Neural progenitor cell (in vitro differentiated cells): ENCODE results near the gene DNAI2. TPM values are rescaled to one million over a fixed set of nuclear protein-coding genes. Genes with fewer than 3 reads are reported as not detected.
A peak's percentile ranks its signal among the peaks of the same experiment; 100 is the strongest.

Experiments
- DNase-seq: peaks from one replicate; pipeline ENCODE4 v3.0.0-alpha.2; 2016; ENCODE audit warnings: low spot score
- H2AFZ ChIP-seq: fragments of 200-600 bp; sonication (generic); replicated peaks from 2 replicates; pipeline ENCODE4 v1.6.1; 2016; ENCODE audit warnings: antibody characterized with exemption
- H3F3A ChIP-seq: fragments of 200-600 bp; sonication (generic); 2 replicates; pipeline ENCODE4 v1.6.1; 2016; ENCODE audit warnings: antibody characterized with exemption, low read depth
- H3K27ac ChIP-seq: fragments of 200-600 bp; sonication (generic); 2 replicates; pipeline ENCODE4 v1.5.1; 2016; ENCODE audit warnings: mild to moderate bottlenecking
- H3K27me3 ChIP-seq: fragments of 200-600 bp; sonication (generic); 2 replicates; pipeline ENCODE4 v1.6.1; 2016; ENCODE audit warnings: mild to moderate bottlenecking, moderate library complexity
- H3K36me3 ChIP-seq: fragments of 200-600 bp; sonication (generic); 2 replicates; pipeline ENCODE4 v1.5.1; 2016
- H3K4me1 ChIP-seq: fragments of 200-600 bp; sonication (generic); 2 replicates; pipeline ENCODE4 v1.6.1; 2016; ENCODE audit warnings: mixed run types
- H3K4me2 ChIP-seq: fragments of 200-600 bp; sonication (generic); 2 replicates; pipeline ENCODE4 v1.6.1; 2016
- H3K4me3 ChIP-seq: fragments of 200-600 bp; sonication (generic); 2 replicates; pipeline ENCODE4 v1.5.1; 2016
- H3K79me2 ChIP-seq: fragments of 200-600 bp; sonication (generic); 2 replicates; pipeline ENCODE4 v1.6.1; 2016; ENCODE audit warnings: low read depth
- H3K9ac ChIP-seq: fragments of 200-600 bp; sonication (generic); 2 replicates; pipeline ENCODE4 v1.6.1; 2016
- H3K9me3 ChIP-seq: fragments of 200-600 bp; sonication (generic); 2 replicates; pipeline ENCODE4 v1.5.1; 2016; ENCODE audit warnings: low read depth
- H4K20me1 ChIP-seq: fragments of 200-600 bp; sonication (generic); 2 replicates; pipeline ENCODE4 v1.6.1; 2016; ENCODE audit warnings: low read depth
- H3K27ac Mint-ChIP-seq: 3 replicates; pipeline ENCODE4 v1.8.0; 2021; ENCODE audit warnings: mixed read lengths
- H3K27me3 Mint-ChIP-seq: 2 replicates; pipeline ENCODE4 v1.8.0; 2022; ENCODE audit warnings: low read depth, mild to moderate bottlenecking, inconsistent platforms, moderate library complexity, mixed read lengths; ENCODE audit not compliant: insufficient read depth
- H3K36me3 Mint-ChIP-seq: 3 replicates; pipeline ENCODE4 v1.8.0; 2021; ENCODE audit warnings: mixed read lengths
- H3K4me1 Mint-ChIP-seq: 3 replicates; pipeline ENCODE4 v1.8.0; 2021; ENCODE audit warnings: mixed read lengths
- H3K4me3 Mint-ChIP-seq: 3 replicates; pipeline ENCODE4 v1.8.0; 2021; ENCODE audit warnings: mild to moderate bottlenecking, moderate library complexity, mixed read lengths
- H3K9me3 Mint-ChIP-seq: 3 replicates; pipeline ENCODE4 v1.8.0; 2020; ENCODE audit warnings: mixed read lengths
- CTCF ChIP-seq: fragments of 200-600 bp; sonication (generic); IDR thresholded peaks from 2 replicates; pipeline ENCODE4 v1.5.1; 2017; ENCODE audit warnings: antibody characterized with exemption, mild to moderate bottlenecking
- EZH2 ChIP-seq: fragments of 200-600 bp; sonication (generic); IDR thresholded peaks from 2 replicates; pipeline ENCODE4 v1.6.1; 2017; ENCODE audit warnings: antibody characterized with exemption, mild to moderate bottlenecking, moderate library complexity
- EZH2phosphoT487 ChIP-seq: fragments of 200-600 bp; sonication (generic); IDR thresholded peaks from 2 replicates; pipeline ENCODE4 v1.6.1; 2017; ENCODE audit warnings: antibody characterized with exemption
- total RNA-seq: library from RNA; depleted of rRNA; stranded (reverse); fragments of >200 nt; gene quantifications from 2 replicates; pipeline ENCODE4 v1.2.3, GENCODE V29; 2015; ENCODE audit warnings: low replicate concordance

The DNAI2 gene
- total RNA-seq, 1 donor from 2014 or later, result not detected

- peaks cover 26% of the 10 kb centered on the region for H3K4me1 Mint-ChIP-seq
- H3F3A ChIP-seq, result peaks cover 12% of the 10 kb centered on the region
- no peaks in the 10 kb centered on the region for H3K79me2 ChIP-seq
These were observed 22.5 kb downstream of the DNAI2 start for GRCh38 chr17:74296548-74296936.

GRCh38 chr17:74297941-74298340, 23.9 kb downstream of the DNAI2 start:
- no peaks in the 10 kb centered on the region for H3K4me1 ChIP-seq
- H3K27ac Mint-ChIP-seq, result peak overlapping the region; percentile 4
- H3K27me3 ChIP-seq, result no peaks in the 10 kb centered on the region
- H3K79me2 ChIP-seq, result no peaks in the 10 kb centered on the region
- H3K9me3 ChIP-seq, result no peaks in the 10 kb centered on the region
- peaks cover 12% of the 10 kb centered on the region for H3F3A ChIP-seq
- peaks cover 26% of the 10 kb centered on the region for H3K4me1 Mint-ChIP-seq
- TF ChIP-seq EZH2phosphoT487 (no peak), EZH2 (no peak), CTCF (no peak)
- H3K4me3 ChIP-seq, result no peak overlapping the region
- no peaks in the 10 kb centered on the region for H3K36me3 Mint-ChIP-seq
- no peak overlapping the region for H3K4me2 ChIP-seq
- no peak overlapping the region for H3K9ac ChIP-seq
- H3K27me3 Mint-ChIP-seq, result peaks cover 21% of the 10 kb centered on the region
- no peak overlapping the region for H3K27ac ChIP-seq
- DNase-seq, result no peak
- no peaks in the 10 kb centered on the region for H4K20me1 ChIP-seq
- no peak overlapping the region for H2AFZ ChIP-seq
- no peak overlapping the region for H3K4me3 Mint-ChIP-seq
- no peaks in the 10 kb centered on the region for H3K36me3 ChIP-seq
- peaks cover 10% of the 10 kb centered on the region for H3K9me3 Mint-ChIP-seq

More at GRCh38 chr17:74296548-74296936, 22.5 kb downstream of the DNAI2 start:
- Mint-ChIP-seq H3K9me3 (peaks cover 10% of the 10 kb centered on the region), H3K27ac (peak overlapping the region; percentile 25), H3K36me3 (no peaks in the 10 kb centered on the region), H3K4me3 (peak overlapping the region; percentile 48), H3K27me3 (peaks cover 21% of the 10 kb centered on the region)
- no peak overlapping the region for H3K4me3 ChIP-seq
- no peak overlapping the region for H3K27ac ChIP-seq
- DNase-seq, result peak; percentile 82
- no peaks in the 10 kb centered on the region for H3K4me1 ChIP-seq
- no peak overlapping the region for H3K4me2 ChIP-seq
- no peaks in the 10 kb centered on the region for H3K27me3 ChIP-seq
- H3K9ac ChIP-seq, result no peak overlapping the region
- H2AFZ ChIP-seq, result no peak overlapping the region
- no peak for TF ChIP-seq EZH2
- TF ChIP-seq CTCF, result peak; percentile 70
- no peaks in the 10 kb centered on the region for H3K9me3 ChIP-seq
- no peaks in the 10 kb centered on the region for H3K36me3 ChIP-seq
- no peaks in the 10 kb centered on the region for H4K20me1 ChIP-seq

GRCh38 chr17:74298778-74299177, 24.7 kb downstream of the DNAI2 start:
- no peaks in the 10 kb centered on the region for H3K27me3 ChIP-seq
- Mint-ChIP-seq H3K27me3 (peaks cover 21% of the 10 kb centered on the region), H3K9me3 (peaks cover 7% of the 10 kb centered on the region), H3K27ac (no peak overlapping the region), H3K36me3 (no peaks in the 10 kb centered on the region), H3K4me3 (no peak overlapping the region), H3K4me1 (peaks cover 26% of the 10 kb centered on the region)
- no peak for DNase-seq
- H3K4me3 ChIP-seq, result no peak overlapping the region
- no peaks in the 10 kb centered on the region for H3K4me1 ChIP-seq
- no peak overlapping the region for H3K27ac ChIP-seq
- no peaks in the 10 kb centered on the region for H3K36me3 ChIP-seq
- no peaks in the 10 kb centered on the region for H3K79me2 ChIP-seq
- H3K4me2 ChIP-seq, result no peak overlapping the region
- H2AFZ ChIP-seq, result no peak overlapping the region
- no peaks in the 10 kb centered on the region for H3K9me3 ChIP-seq
- no peaks in the 10 kb centered on the region for H4K20me1 ChIP-seq
- TF ChIP-seq EZH2 (no peak), EZH2phosphoT487 (no peak), CTCF (no peak)
- no peak overlapping the region for H3K9ac ChIP-seq
- peaks cover 12% of the 10 kb centered on the region for H3F3A ChIP-seq
